DMS79 treated with DMSO at 0.1 percent for 48 hours (cell line): ENCODE measurements around the gene MYL4.
"Not testable (repeated sequence)": the region's sequence is repeated elsewhere in the genome, so short reads cannot be mapped to it uniquely, and the experiment has no call there.

Source experiments
- DNase-seq: peaks from one replicate; lab custom pipeline; 2025; lab: John Stamatoyannopoulos, UW

MYL4 gene

GRCh38 chr17:47208744-47209488 lies at the start of gene MYL4:
TSS of gene MYL4 (plus strand) at chr17:47209348. CDS start at chr17:47209423, 75 bp downstream.
- no peak for DNase-seq

DNA sequence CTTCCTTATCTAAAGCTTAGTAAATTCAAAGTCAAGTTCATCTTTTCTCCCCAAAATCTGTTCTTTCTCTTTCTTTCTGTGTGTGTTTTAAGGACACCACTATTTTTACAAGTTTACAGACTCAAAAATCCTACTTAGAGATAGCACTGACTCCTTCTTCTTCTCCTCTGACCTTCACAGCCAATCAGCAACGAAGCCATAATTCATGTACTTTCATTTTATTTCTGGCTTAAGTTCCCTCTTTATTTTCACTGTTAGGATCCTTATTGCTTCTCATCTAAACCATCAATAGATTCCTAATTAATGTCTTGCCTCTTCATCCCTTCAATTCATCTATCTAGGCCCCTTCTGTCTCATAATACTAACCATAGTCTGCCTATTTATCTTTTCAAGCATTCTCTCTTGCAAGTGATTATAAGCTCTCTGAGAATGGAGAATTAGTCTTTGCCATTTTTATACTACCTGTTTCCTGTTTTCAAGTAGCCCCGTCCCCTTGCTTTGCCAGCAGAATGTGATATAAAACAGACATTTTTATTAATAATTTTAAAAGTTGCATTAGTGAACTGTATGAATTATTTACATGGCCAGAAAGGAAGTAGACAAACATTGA lies 47.0 kb upstream of the MYL4 start:
- DNase-seq, result no peak

GRCh38 chr17:47164263-47164662 lies 44.9 kb upstream of the MYL4 start:
- no peak for DNase-seq

DNA sequence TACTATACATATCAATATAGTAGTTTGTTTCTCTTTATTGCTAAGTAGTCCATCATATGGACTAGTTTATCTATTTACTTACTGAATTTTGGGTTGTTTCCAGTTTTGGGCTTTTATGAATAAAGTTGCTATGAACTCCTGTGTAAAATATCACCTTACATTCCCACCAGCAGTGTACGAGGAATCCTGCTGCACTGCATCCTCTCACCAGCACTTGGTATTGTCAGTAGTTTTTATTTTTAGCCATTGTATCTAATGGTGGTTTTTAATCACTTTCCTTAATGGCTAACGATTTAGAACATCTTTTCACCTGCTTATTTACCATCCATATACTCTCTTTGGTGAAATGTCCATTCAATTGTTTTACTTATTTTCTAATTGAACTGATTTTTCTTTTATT lies 44.0 kb upstream of the MYL4 start:
- no peak for DNase-seq

- not testable (repeated sequence) for DNase-seq
Measured at GRCh38 chr17:47166854-47167253, 42.3 kb upstream of the MYL4 start.

- not testable (repeated sequence) for DNase-seq
Measured at GRCh38 chr17:47168896-47169295, 40.3 kb upstream of the MYL4 start.

GRCh38 chr17:47170710-47171109 lies 38.4 kb upstream of the MYL4 start:
- no peak for DNase-seq

GRCh38 chr17:47172696-47173565 lies 36.2 kb upstream of the MYL4 start:
- DNase-seq, result no peak

- not testable (repeated sequence) for DNase-seq
Measured at GRCh38 chr17:47174823-47175222, 34.3 kb upstream of the MYL4 start.

GRCh38 chr17:47176389-47176826 lies 32.7 kb upstream of the MYL4 start:
- no peak for DNase-seq

DNA sequence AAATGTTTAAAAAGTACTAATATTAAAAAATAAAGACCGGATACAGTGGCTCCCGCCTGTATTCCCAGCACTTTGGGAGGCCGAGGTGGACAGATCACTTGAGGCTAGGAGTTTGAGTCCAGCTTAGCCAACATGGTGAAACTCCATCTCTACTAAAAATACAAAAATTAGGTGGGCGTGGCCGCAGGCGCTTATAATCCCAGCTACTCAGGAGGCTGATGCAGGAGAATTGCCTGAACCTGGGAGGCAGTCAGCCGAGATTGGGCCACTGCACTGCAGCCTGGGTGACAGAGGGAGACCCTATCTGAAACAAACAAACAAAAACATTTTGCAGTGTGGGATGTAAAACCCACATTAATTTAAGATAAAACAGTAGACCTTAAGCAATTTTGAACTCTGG lies 31.9 kb upstream of the MYL4 start:
- DNase-seq, result no peak

GRCh38 chr17:47179141-47179540 lies 30.0 kb upstream of the MYL4 start:
- no peak for DNase-seq

- DNase-seq, result no peak
Measured at GRCh38 chr17:47180337-47180736, 28.8 kb upstream of the MYL4 start.

DNA sequence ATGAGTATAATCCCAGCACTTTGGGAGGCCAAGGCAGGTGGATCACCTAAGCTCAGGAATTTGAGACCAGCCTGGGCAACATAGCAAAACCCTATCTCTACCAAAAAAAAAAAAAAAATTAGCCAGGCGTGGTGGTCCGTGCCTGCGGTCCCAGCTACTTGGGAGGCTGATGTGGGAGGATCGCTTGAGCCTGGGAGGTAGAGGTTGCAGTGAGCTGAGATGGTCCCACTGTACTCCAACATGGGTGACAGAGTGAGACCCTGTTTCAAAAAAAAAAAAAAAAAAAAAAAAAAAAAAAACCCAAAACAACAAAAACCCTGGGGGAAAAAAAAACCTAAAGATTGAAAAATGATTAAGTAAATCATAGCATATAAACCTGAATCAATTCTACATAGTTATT lies 28.2 kb upstream of the MYL4 start:
- DNase-seq, result not testable (repeated sequence)

DNA sequence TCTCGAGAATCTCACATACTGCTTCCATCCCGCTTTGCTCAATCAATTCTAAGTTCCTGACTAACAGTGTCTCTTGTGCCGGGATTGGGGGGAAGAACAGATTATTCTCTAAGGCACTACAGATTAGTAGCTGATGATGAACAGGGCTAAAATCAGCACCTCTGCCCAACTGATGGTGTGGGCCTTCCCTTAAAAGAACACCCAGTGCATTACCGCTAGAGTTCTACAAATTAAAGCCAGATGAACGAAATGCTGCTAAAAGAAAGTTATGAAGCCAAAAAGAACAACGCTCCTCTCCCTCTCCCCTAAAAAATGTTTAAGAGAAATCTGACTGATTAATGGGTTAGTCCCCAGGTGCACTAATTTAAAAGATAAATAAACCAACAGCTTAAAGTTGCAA lies 24.5 kb upstream of the MYL4 start:
- no peak for DNase-seq

GRCh38 chr17:47188271-47188875 lies 20.8 kb upstream of the MYL4 start:
- peak; percentile 22 for DNase-seq

DNA sequence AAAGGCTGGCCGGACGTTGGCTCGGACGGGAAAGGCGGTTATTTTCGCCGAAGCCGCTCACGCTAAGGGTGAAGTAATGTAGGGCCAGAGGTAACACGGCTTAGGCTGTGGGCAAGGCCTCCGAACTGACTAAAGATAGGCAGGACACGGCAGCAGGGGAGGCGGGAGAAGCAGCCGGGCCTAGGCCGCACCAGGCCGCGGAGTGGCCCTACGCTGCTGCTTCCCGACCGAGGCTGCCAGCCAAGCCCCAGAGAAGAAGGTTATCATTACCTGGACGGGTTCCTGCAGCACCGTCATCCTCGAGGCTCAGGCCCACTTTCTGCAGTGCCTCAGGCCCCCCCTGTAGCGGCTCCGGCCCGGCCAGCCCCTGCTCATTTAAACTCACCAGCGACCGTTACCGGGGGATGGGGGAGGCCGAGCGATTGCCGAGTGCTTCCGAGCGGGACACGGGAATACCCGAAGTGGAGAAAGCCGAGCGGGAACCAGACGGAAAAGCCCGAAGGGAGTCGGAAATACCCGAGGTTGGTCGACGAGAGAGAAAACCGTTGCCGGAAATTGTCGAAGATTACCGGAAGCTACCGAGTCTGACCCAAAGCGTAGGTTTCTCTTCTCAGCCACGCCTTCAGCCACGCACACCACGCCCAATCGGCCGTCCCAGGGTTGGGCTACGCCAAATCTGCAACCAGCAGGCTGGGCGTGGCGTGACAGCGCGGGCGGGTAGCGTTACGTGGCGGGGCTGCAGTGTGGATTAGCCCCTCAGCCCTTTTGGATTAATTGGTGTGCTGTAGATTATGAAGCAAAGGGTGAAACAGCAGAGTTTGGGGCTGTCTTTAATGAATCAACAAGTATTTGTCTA lies 20.0 kb upstream of the MYL4 start, which contains the start of gene CDC27:
CDC27 (minus strand) TSS at position 420 of the 856 bp plus-strand sequence; CDS start at position 297, 123 bp downstream.
- peak; percentile 99 for DNase-seq

DNA sequence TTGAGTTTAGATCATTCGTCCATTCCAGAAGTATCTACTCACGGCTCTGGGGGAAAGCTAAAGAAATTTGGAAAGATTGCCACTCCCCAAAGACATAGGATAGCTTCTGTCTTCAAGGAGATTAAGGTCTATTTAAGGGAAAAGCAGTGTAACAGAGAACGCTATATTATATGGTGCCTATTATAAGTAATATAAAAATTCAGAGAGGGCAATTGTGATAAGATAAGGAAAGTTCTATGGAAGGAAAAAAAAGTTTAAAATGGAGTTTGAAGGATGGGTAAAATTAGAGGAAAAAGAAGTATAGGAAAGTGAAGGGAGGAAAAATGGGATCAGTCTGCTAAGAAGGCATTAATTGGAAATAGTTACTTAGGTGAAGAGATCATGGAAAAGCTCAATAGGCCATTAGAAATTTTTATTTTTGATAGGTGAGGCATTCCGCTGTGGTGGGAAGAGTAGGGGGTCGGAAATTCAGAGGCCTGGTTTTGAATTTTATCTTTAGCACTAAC lies 19.4 kb upstream of the MYL4 start:
- DNase-seq, result no peak

- no peak for DNase-seq
Measured at GRCh38 chr17:47190243-47190642, 18.9 kb upstream of the MYL4 start.

GRCh38 chr17:47190770-47191169 lies 18.4 kb upstream of the MYL4 start:
- DNase-seq, result no peak

GRCh38 chr17:47192554-47192953 lies 16.6 kb upstream of the MYL4 start:
- DNase-seq, result peak; percentile 97
